Activated CD4-positive, alpha-beta T cell treated with anti-CD3 and anti-CD28 coated beads, Interleukin-2, amount 50 U/mL, for 48 hours (primary cell): Measurements from ENCODE around the gene DUSP1.

Experiments
- DNase-seq, 2 experiments: peaks; one replicate each; pipeline ENCODE4 v3.0.0-alpha.2; 2020

Gene DUSP1

GRCh38 chr5:172743112-172743959 lies 27.7 kb downstream of the DUSP1 start:
- DNase-seq, result no peak

- no peak for DNase-seq
Measured at GRCh38 chr5:172741206-172741582, 29.8 kb downstream of the DUSP1 start.

GRCh38 chr5:172740428-172741205 lies 30.4 kb downstream of the DUSP1 start:
- no peak for DNase-seq

GRCh38 chr5:172739375-172739774 lies 31.6 kb downstream of the DUSP1 start:
- DNase-seq, result no peak

- no peak for DNase-seq
Measured at GRCh38 chr5:172736508-172737135, 34.4 kb downstream of the DUSP1 start.

GRCh38 chr5:172735141-172735831 lies 35.7 kb downstream of the DUSP1 start:
- DNase-seq, result no peak

- no peak for DNase-seq
Measured at GRCh38 chr5:172733974-172734346, 37.0 kb downstream of the DUSP1 start.

GRCh38 chr5:172733131-172733973 lies 37.6 kb downstream of the DUSP1 start:
- DNase-seq, result no peak

GRCh38 chr5:172732201-172732865 lies 38.7 kb downstream of the DUSP1 start:
- DNase-seq, result no peak

- DNase-seq, result no peak
Measured at GRCh38 chr5:172731680-172732074, 39.3 kb downstream of the DUSP1 start.

- no peak for DNase-seq
Measured at GRCh38 chr5:172730981-172731679, 39.9 kb downstream of the DUSP1 start.

- no peak for DNase-seq
Measured at GRCh38 chr5:172730222-172730621, 40.8 kb downstream of the DUSP1 start.

- no peak for DNase-seq
Measured at GRCh38 chr5:172729588-172729987, 41.4 kb downstream of the DUSP1 start.

- no peak for DNase-seq
Measured at GRCh38 chr5:172728481-172729241, 42.3 kb downstream of the DUSP1 start.

GRCh38 chr5:172727551-172727950 lies 43.4 kb downstream of the DUSP1 start:
- DNase-seq, result no peak

GRCh38 chr5:172726966-172727365 lies 44.0 kb downstream of the DUSP1 start:
- no peak for DNase-seq

- DNase-seq, result no peak
Measured at GRCh38 chr5:172725785-172726184, 45.2 kb downstream of the DUSP1 start.

GRCh38 chr5:172725273-172725672 lies 45.7 kb downstream of the DUSP1 start:
- DNase-seq, result no peak

- no peak for DNase-seq
Measured at GRCh38 chr5:172724242-172725183, 46.5 kb downstream of the DUSP1 start.
